ENCODE measurements around the gene VEPH1. TPM values are rescaled to one million over a fixed set of nuclear protein-coding genes. Genes with fewer than 3 reads are reported as not detected.

Gene VEPH1
- total RNA-seq, 1 experiment from 2014 or later = 27.3 TPM

DNA sequence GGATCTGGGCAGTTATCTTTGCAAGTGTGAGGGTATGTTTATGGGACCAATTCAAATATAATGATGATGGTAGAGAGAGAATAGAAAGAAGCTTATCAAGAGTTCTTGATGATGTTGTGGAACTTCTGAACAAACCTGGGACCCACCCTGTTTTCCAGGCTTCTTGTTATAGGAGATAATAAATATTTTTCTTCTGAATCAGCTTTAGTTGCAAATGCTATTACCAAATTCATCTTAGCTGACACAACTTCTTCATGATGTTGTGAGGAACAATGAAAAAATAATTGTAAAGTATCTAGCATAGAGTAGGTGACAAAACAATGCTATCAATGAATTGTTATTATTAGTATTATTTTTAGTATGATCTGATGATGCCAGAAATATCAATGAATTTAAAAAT lies 110.1 kb downstream of the VEPH1 start:
- no peaks in the 10 kb centered on the region for H3K9me2 ChIP-seq (replicated peaks; ENCODE audit: low read length)
- H3F3A ChIP-seq (ENCODE audit: low read length, unreplicated experiment) = no peaks in the 10 kb centered on the region
- H3K4me3 ChIP-seq (ENCODE audit: low read length) = no peak overlapping the region
- ChIA-PET POLR2A (ENCODE audit: unreplicated experiment) (no interaction called here), CTCF (interaction anchor here (0.7 kb wide), 1 partner anchor 124 kb away, joined by 4 read pairs; no protein-coding TSS in a partner anchor)
- no peak overlapping the region for H3K9ac ChIP-seq (ENCODE audit: low read length)
- no peaks in the 10 kb centered on the region for H3K79me2 ChIP-seq (ENCODE audit: low read length)
- no peaks in the 10 kb centered on the region for H3K9me3 ChIP-seq (ENCODE audit: low read length)
- TF ChIP-seq EZH2 (IDR thresholded peaks at IDR 0.05; ENCODE audit: low read length, unreplicated experiment) (no peak), EZH2phosphoT487 (IDR thresholded peaks at IDR 0.05; ENCODE audit: borderline replicate concordance, low read length) (no peak)
- no peaks in the 10 kb centered on the region for H4K20me1 ChIP-seq (ENCODE audit: low read length)
- no peaks in the 10 kb centered on the region for H3K36me3 ChIP-seq (ENCODE audit: low read depth, low read length)
- no peaks in the 10 kb centered on the region for H3K27me3 ChIP-seq (ENCODE audit: low read length)
- DNase-seq (peak; percentile 27), ATAC-seq (peak; percentile 42)
- intact Hi-C loops (cut with micrococcal nuclease) = no loop called here
- BruUV-seq (replicated peaks) = no TSS peak
- H3K4me2 ChIP-seq (ENCODE audit: low read length) = no peak overlapping the region
- peaks cover 20% of the 10 kb centered on the region for H3K4me1 ChIP-seq (ENCODE audit: insufficient read depth, low read length)
- H2AFZ ChIP-seq (ENCODE audit: low read length) = no peak overlapping the region
- no peak overlapping the region for H3K27ac ChIP-seq (ENCODE audit: low read length)

DNA sequence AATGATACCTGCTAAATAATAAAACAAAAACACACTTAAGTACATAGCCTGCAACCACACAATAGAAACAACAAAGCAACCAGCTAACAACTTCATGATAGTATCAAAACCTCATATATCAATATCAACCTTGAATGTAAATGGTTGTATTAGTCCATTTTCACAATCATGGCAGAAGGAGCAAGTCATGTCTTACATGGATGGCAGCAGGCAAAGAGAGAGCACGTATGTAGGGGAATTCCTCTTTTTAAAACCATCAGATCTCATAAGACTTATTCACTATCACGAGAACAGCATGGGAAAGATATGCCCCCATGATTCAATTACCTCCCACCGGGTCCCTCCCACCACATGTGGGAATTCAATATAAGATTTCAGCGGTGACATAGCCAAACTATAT lies 111.1 kb downstream of the VEPH1 start:
- BruUV-seq (replicated peaks) = no TSS peak
- H3K27ac ChIP-seq (ENCODE audit: low read length) = no peak overlapping the region
- ATAC-seq (no peak), DNase-seq (no peak)
- H3K9me3 ChIP-seq (ENCODE audit: low read length) = no peaks in the 10 kb centered on the region
- H3F3A ChIP-seq (ENCODE audit: low read length, unreplicated experiment) = no peaks in the 10 kb centered on the region
- TF ChIP-seq EZH2phosphoT487 (IDR thresholded peaks at IDR 0.05; ENCODE audit: borderline replicate concordance, low read length) = no peak
- no peaks in the 10 kb centered on the region for H3K27me3 ChIP-seq (ENCODE audit: low read length)
- ChIA-PET CTCF (no interaction called here), POLR2A (ENCODE audit: unreplicated experiment) (no interaction called here)
- H3K79me2 ChIP-seq (ENCODE audit: low read length) = no peaks in the 10 kb centered on the region
- H3K4me2 ChIP-seq (ENCODE audit: low read length) = no peak overlapping the region
- peaks cover 22% of the 10 kb centered on the region for H3K4me1 ChIP-seq (ENCODE audit: insufficient read depth, low read length)
- intact Hi-C loops (cut with micrococcal nuclease) = no loop called here
- H3K36me3 ChIP-seq (ENCODE audit: low read depth, low read length) = no peaks in the 10 kb centered on the region
- no peak overlapping the region for H3K9ac ChIP-seq (ENCODE audit: low read length)
- H3K4me3 ChIP-seq (ENCODE audit: low read length) = no peak overlapping the region
- H2AFZ ChIP-seq (ENCODE audit: low read length) = no peak overlapping the region
- H4K20me1 ChIP-seq (ENCODE audit: low read length) = no peaks in the 10 kb centered on the region
- H3K9me2 ChIP-seq (replicated peaks; ENCODE audit: low read length) = no peaks in the 10 kb centered on the region

DNA sequence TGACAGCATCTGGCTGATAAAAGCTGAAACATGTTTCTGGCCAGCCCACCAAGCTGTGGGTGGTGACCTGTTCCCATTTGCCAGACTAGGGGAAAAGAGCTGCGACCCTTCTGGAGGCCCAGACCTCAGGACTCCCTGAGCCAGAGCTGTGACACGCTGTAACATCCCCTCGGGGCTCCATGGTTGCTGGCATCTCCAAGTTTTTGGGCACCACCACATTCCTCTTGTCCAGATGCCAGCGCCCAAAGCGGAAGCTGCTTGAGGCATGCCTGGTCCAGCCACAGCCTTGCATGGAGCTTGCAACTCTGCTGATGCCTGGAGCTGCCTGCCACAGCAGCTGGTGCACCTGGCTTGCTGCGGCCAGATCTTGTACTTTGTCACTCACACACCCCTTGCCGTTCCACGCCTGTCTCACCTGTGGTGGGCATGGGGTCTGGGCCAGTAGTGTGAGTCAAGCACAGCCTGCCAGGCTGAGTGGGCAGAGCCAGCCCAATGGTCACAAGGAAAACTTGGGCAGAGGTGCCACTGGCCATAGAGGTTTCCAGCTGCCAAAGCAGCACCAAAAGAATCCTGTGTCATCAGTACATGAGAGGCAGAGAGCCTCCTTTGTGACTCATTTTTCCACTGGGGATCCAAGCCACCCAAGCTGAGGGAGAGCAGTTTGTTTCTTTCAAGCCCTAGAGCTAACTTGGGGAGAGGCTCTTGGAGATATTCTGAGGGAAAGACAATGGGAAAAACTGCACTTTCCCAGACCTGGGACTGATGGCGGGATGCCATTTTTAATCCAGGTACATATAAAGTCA lies 112.3 kb downstream of the VEPH1 start:
- ChIA-PET CTCF (no interaction called here), POLR2A (ENCODE audit: unreplicated experiment) (no interaction called here)
- no peak overlapping the region for H3K4me3 ChIP-seq (ENCODE audit: low read length)
- BruUV-seq (replicated peaks) = no TSS peak
- no peak overlapping the region for H2AFZ ChIP-seq (ENCODE audit: low read length)
- ATAC-seq (no peak), DNase-seq (no peak)
- H3K4me2 ChIP-seq (ENCODE audit: low read length) = no peak overlapping the region
- H4K20me1 ChIP-seq (ENCODE audit: low read length) = no peaks in the 10 kb centered on the region
- H3K9ac ChIP-seq (ENCODE audit: low read length) = no peak overlapping the region
- H3K9me2 ChIP-seq (replicated peaks; ENCODE audit: low read length) = no peaks in the 10 kb centered on the region
- TF ChIP-seq EZH2phosphoT487 (IDR thresholded peaks at IDR 0.05; ENCODE audit: borderline replicate concordance, low read length) = no peak
- no peak for TF ChIP-seq EZH2 (IDR thresholded peaks at IDR 0.05; ENCODE audit: low read length, unreplicated experiment)
- H3K79me2 ChIP-seq (ENCODE audit: low read length) = no peaks in the 10 kb centered on the region
- H3K36me3 ChIP-seq (ENCODE audit: low read depth, low read length) = no peaks in the 10 kb centered on the region
- peaks cover 22% of the 10 kb centered on the region for H3K4me1 ChIP-seq (ENCODE audit: insufficient read depth, low read length)
- intact Hi-C loops (cut with micrococcal nuclease) = no loop called here
- no peaks in the 10 kb centered on the region for H3K27me3 ChIP-seq (ENCODE audit: low read length)
- H3K27ac ChIP-seq (ENCODE audit: low read length) = no peak overlapping the region
- H3F3A ChIP-seq (ENCODE audit: low read length, unreplicated experiment) = no peaks in the 10 kb centered on the region
- H3K9me3 ChIP-seq (ENCODE audit: low read length) = no peaks in the 10 kb centered on the region

DNA sequence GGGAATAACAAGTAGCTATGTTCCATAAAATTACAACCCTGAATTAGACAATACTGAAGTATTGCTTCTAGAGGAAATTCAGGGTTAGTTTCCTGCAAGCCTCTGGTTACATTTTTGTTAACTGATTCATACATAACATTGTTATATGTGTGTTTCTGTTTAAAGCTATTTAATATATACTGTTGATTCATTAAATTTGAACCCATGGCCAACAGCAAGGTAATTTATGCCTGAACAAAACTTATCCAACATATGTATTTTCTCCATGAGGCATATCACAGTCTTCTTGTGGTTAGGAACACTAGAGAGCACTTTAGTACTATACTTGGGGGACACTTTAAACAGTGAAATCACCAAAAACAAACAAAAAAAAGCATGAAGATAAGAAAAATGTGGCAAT lies 114.2 kb downstream of the VEPH1 start:
- H3K9ac ChIP-seq (ENCODE audit: low read length) = no peak overlapping the region
- no peak overlapping the region for H3K27ac ChIP-seq (ENCODE audit: low read length)
- DNase-seq = peak; percentile 39
- CTCF ChIA-PET = no interaction called here
- H3K9me3 ChIP-seq (ENCODE audit: low read length) = no peaks in the 10 kb centered on the region
- H3K36me3 ChIP-seq (ENCODE audit: low read depth, low read length) = no peaks in the 10 kb centered on the region
- H3F3A ChIP-seq (ENCODE audit: low read length, unreplicated experiment) = no peaks in the 10 kb centered on the region
- H2AFZ ChIP-seq (ENCODE audit: low read length) = no peak overlapping the region
- H3K4me2 ChIP-seq (ENCODE audit: low read length) = peak overlapping the region; percentile 8; the same call in 1 of the 2 replicates
- intact Hi-C loops (cut with micrococcal nuclease) = loop anchor here (5.0 kb wide), 1 partner anchor 43 kb away; no protein-coding TSS in a partner anchor
- H3K79me2 ChIP-seq (ENCODE audit: low read length) = no peaks in the 10 kb centered on the region
- ATAC-seq = peak; percentile 65
- BruUV-seq (replicated peaks) = no TSS peak
- no peak for TF ChIP-seq EZH2 (IDR thresholded peaks at IDR 0.05; ENCODE audit: low read length, unreplicated experiment)
- TF ChIP-seq, protein P1, sequence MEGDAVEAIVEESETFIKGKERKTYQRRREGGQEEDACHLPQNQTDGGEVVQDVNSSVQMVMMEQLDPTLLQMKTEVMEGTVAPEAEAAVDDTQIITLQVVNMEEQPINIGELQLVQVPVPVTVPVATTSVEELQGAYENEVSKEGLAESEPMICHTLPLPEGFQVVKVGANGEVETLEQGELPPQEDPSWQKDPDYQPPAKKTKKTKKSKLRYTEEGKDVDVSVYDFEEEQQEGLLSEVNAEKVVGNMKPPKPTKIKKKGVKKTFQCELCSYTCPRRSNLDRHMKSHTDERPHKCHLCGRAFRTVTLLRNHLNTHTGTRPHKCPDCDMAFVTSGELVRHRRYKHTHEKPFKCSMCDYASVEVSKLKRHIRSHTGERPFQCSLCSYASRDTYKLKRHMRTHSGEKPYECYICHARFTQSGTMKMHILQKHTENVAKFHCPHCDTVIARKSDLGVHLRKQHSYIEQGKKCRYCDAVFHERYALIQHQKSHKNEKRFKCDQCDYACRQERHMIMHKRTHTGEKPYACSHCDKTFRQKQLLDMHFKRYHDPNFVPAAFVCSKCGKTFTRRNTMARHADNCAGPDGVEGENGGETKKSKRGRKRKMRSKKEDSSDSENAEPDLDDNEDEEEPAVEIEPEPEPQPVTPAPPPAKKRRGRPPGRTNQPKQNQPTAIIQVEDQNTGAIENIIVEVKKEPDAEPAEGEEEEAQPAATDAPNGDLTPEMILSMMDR (conservative IDR thresholded peaks at IDR 0.05; ENCODE audit: low read depth, low read length) = no peak
- no peak for TF ChIP-seq EZH2phosphoT487 (IDR thresholded peaks at IDR 0.05; ENCODE audit: borderline replicate concordance, low read length)
- no peaks in the 10 kb centered on the region for H3K9me2 ChIP-seq (replicated peaks; ENCODE audit: low read length)
- no peak overlapping the region for H3K4me3 ChIP-seq (ENCODE audit: low read length)
- H3K27me3 ChIP-seq (ENCODE audit: low read length) = no peaks in the 10 kb centered on the region
- POLR2A ChIA-PET (ENCODE audit: unreplicated experiment) = no interaction called here
- H4K20me1 ChIP-seq (ENCODE audit: low read length) = no peaks in the 10 kb centered on the region
- H3K4me1 ChIP-seq (ENCODE audit: insufficient read depth, low read length) = peaks cover 22% of the 10 kb centered on the region

Data from PC-3 (cell line).